ENCODE results near the gene TWF2. TPM values are rescaled to one million over a fixed set of nuclear protein-coding genes. Genes with fewer than 3 reads are reported as not detected.

The TWF2 gene
- total RNA-seq, 4 donors from 2014 or later, result 33.2 to 46.2 (median 42.6) TPM

GRCh38 chr3:52182691-52183090, 56.3 kb downstream of the TWF2 start:
- peak in 1 of 2 donors; percentile 18 for DNase-seq (ENCODE audit: low spot score in 2 of 2)
- WGBS, result 80% methylated on average over 4 of the region's 4 CpGs
- Histone ChIP-seq H3K4me1 (no peaks in the 10 kb centered on the region), H3K36me3 (no peaks in the 10 kb centered on the region), H3K9me3 (no peaks in the 10 kb centered on the region), H3K4me3 (no peak overlapping the region), H3K27me3 (no peaks in the 10 kb centered on the region), H3K27ac (no peak overlapping the region)
- TF ChIP-seq POLR2AphosphoS5 (IDR thresholded peaks at IDR 0.05), result no peak
- no peak for TF ChIP-seq POLR2A (IDR thresholded peaks at IDR 0.05)
- TF ChIP-seq EP300 (IDR thresholded peaks at IDR 0.05), result no peak
- no peak for TF ChIP-seq CTCF (IDR thresholded peaks at IDR 0.05)

- Histone ChIP-seq H3K27me3 (no peaks in the 10 kb centered on the region), H3K9me3 (no peaks in the 10 kb centered on the region), H3K4me3 (no peak overlapping the region), H3K27ac (no peak overlapping the region), H3K36me3 (no peaks in the 10 kb centered on the region), H3K4me1 (peaks cover 4% of the 10 kb centered on the region)
- WGBS, result no CpG with 5 or more reads among the region's 5 CpGs
- peak in 1 of 2 donors; percentile 58 for DNase-seq (ENCODE audit: low spot score in 2 of 2)
- TF ChIP-seq POLR2A (IDR thresholded peaks at IDR 0.05), result no peak
- no peak for TF ChIP-seq POLR2AphosphoS5 (IDR thresholded peaks at IDR 0.05)
- TF ChIP-seq EP300 (IDR thresholded peaks at IDR 0.05), result no peak
- no peak for TF ChIP-seq CTCF (IDR thresholded peaks at IDR 0.05)
Measured at GRCh38 chr3:52182196-52182595, 56.8 kb downstream of the TWF2 start.

- DNase-seq (ENCODE audit: low spot score in 2 of 2), result peak in 1 of 2 donors; percentile 32
- Histone ChIP-seq H3K4me3 (no peak overlapping the region), H3K4me1 (peaks cover 10% of the 10 kb centered on the region), H3K27me3 (no peaks in the 10 kb centered on the region), H3K27ac (no peak overlapping the region), H3K9me3 (no peaks in the 10 kb centered on the region), H3K36me3 (no peaks in the 10 kb centered on the region)
- TF ChIP-seq CTCF (IDR thresholded peaks at IDR 0.05) (no peak), POLR2AphosphoS5 (IDR thresholded peaks at IDR 0.05) (no peak)
- WGBS, result 50% methylated on average over 3 of the region's 4 CpGs
Measured at GRCh38 chr3:52181543-52181942, 57.4 kb downstream of the TWF2 start.

Other genes starting within 250 kb of the TWF2 start
- gene RPL29, start 243.3 kb downstream of the TWF2 start, total RNA-seq, result 1,000 to 10,000 TPM; 1,428 to 2,708 (median 2,246) TPM
- gene DUSP7, start 182.6 kb downstream of the TWF2 start, total RNA-seq, result 100 to 1,000 TPM in 3 of 4 donors, 10 to 100 TPM in 1; 91.1 to 190 (median 146) TPM
- gene POC1A, start 84.7 kb downstream of the TWF2 start, total RNA-seq, result 1 to 10 TPM; 1.1 to 4.8 (median 1.6) TPM
- 10 to 100 TPM; 28.8 to 54.4 (median 31.9) TPM for gene ALAS1, start 41.0 kb downstream of the TWF2 start, total RNA-seq
- gene TLR9, start 13.5 kb downstream of the TWF2 start, total RNA-seq, result under 1 TPM in 1 of 4 donors, not detected in 3; 0.16 TPM
- 10 to 100 TPM in 3 of 4 donors, 1 to 10 TPM in 1; 10.0 to 17.5 (median 11.3) TPM for gene PPM1M, start 6.6 kb upstream of the TWF2 start, total RNA-seq
- gene WDR82, start 39.5 kb upstream of the TWF2 start, total RNA-seq, result 10 to 100 TPM; 46.7 to 57.6 (median 52.5) TPM
- 10 to 100 TPM in 1 of 4 donors, 1 to 10 TPM in 3; 2.6 to 11.9 (median 6.4) TPM for gene GLYCTK, start 48.7 kb upstream of the TWF2 start, total RNA-seq
- 10 to 100 TPM in 1 of 4 donors, 1 to 10 TPM in 3; 3.4 to 10.1 (median 7.7) TPM for gene DNAH1, start 77.2 kb upstream of the TWF2 start, total RNA-seq
- gene BAP1, start 170.8 kb upstream of the TWF2 start, total RNA-seq, result 100 to 1,000 TPM in 3 of 4 donors, 10 to 100 TPM in 1; 99.0 to 137 (median 120) TPM
- gene PHF7, start 171.5 kb upstream of the TWF2 start, total RNA-seq, result 10 to 100 TPM in 3 of 4 donors, 1 to 10 TPM in 1; 8.9 to 17.5 (median 11.4) TPM
- gene SEMA3G, start 205.9 kb upstream of the TWF2 start, total RNA-seq, result 10 to 100 TPM; 14.4 to 44.0 (median 26.5) TPM
- 10 to 100 TPM in 1 of 4 donors, 1 to 10 TPM in 3; 1.4 to 15.9 (median 8.4) TPM for gene TNNC1, start 214.9 kb upstream of the TWF2 start, total RNA-seq
- 100 to 1,000 TPM in 2 of 4 donors, 10 to 100 TPM in 2; 68.7 to 298 (median 94.6) TPM for gene NISCH, start 216.4 kb upstream of the TWF2 start, total RNA-seq

Measured in suprapubic skin (tissue), 4 donors.